H1 (cell line): ENCODE measurements around the gene TLCD2. TPM values are rescaled to one million over a fixed set of nuclear protein-coding genes. Genes with fewer than 3 reads are reported as not detected.

Experiments used
- CTCF ChIA-PET: fragments of 300-600 bp; sonication (Branson Sonifier 250); formaldehyde crosslinking; loops from one replicate; lab custom pipeline; 2021; ENCODE audit not compliant: partially characterized antibody; lab: Charles Lee
- POLR2A ChIA-PET: fragments of 300-600 bp; sonication (Branson Sonifier 250); formaldehyde crosslinking; loops from one replicate; lab custom pipeline; 2021; ENCODE audit warnings: inconsistent platforms; ENCODE audit not compliant: partially characterized antibody; lab: Charles Lee
- DNase-seq, 2 experiments: peaks; one replicate each; pipeline versions ENCODE4 v3.0.0 to v3.0.0-alpha.2; 2010 to 2022; ENCODE audit warnings: low spot score in 2 of 2, low read depth in 1 of 2, mixed read lengths in 1 of 2
- FAIRE-seq: peaks from 2 replicates; lab custom pipeline; 2011; peaks lifted over from hg19 to GRCh38; lab: Jason Lieb, UNC
- H2AFZ ChIP-seq: 2 replicates; pipeline ENCODE4 v1.8.1; 2012; ENCODE audit warnings: low read length, inconsistent platforms
- H2AK5ac ChIP-seq: 2 replicates; pipeline ENCODE4 v1.6.1; 2013; ENCODE audit warnings: low read depth, low read length
- H2BK120ac ChIP-seq: replicated peaks from 2 replicates; pipeline ENCODE3; 2013; ENCODE audit warnings: low read depth, low read length, inconsistent platforms
- H2BK12ac ChIP-seq: 2 replicates; pipeline ENCODE4 v1.6.1; 2013; ENCODE audit warnings: low read depth, low read length
- H2BK15ac ChIP-seq: 2 replicates; pipeline ENCODE4 v1.6.1; 2013; ENCODE audit warnings: low read length
- H2BK20ac ChIP-seq: 2 replicates; pipeline ENCODE4 v1.6.1; 2013; ENCODE audit warnings: low read length
- H2BK5ac ChIP-seq: 2 replicates; pipeline ENCODE4 v1.6.1; 2013; ENCODE audit warnings: low read depth, low read length
- H3K14ac ChIP-seq: 2 replicates; pipeline ENCODE4 v1.6.1; 2013; ENCODE audit warnings: inconsistent platforms; ENCODE audit not compliant: insufficient read length
- H3K18ac ChIP-seq: 2 replicates; pipeline ENCODE4 v1.6.1; 2013; ENCODE audit warnings: low read length; ENCODE audit errors: extremely low read depth
- H3K23ac ChIP-seq: 2 replicates; pipeline ENCODE4 v1.6.1; 2013; ENCODE audit warnings: inconsistent platforms; ENCODE audit not compliant: insufficient read length
- H3K23me2 ChIP-seq: 2 replicates; pipeline ENCODE4 v1.6.1; 2013; ENCODE audit warnings: low read depth, low read length
- H3K27ac ChIP-seq: 2 replicates; pipeline ENCODE4 v1.6.1; 2011; ENCODE audit warnings: low read depth, low read length, inconsistent platforms
- H3K27me3 ChIP-seq, 4 experiments: replicated peaks in 1 of 4; 1 replicate in 1 of 4; 2 replicates in 3 of 4; pipeline versions ENCODE4 v1.6.1 to v1.8.1; 2011 to 2013; ENCODE audit warnings: low read length in 3 of 4, mild to moderate bottlenecking in 3 of 4, inconsistent platforms in 2 of 4, mixed read lengths in 2 of 4, moderate library complexity in 1 of 4; ENCODE audit not compliant: control insufficient read depth in 3 of 4, insufficient read depth in 3 of 4; ENCODE audit errors: extremely low read depth in 1 of 4
- H3K36me3 ChIP-seq, 4 experiments: 2 replicates each; pipeline versions ENCODE4 v1.6.1 to v1.8.1; 2011 to 2013; ENCODE audit warnings: mild to moderate bottlenecking in 4 of 4, low read length in 3 of 4, moderate library complexity in 2 of 4, control low read depth in 1 of 4, inconsistent platforms in 1 of 4; ENCODE audit not compliant: insufficient read depth in 4 of 4, control insufficient read depth in 2 of 4
- H3K4ac ChIP-seq: replicated peaks from 2 replicates; pipeline ENCODE3; 2013; ENCODE audit warnings: low read length, low read depth, mixed read lengths, inconsistent platforms; ENCODE audit not compliant: insufficient read length
- H3K4me1 ChIP-seq, 4 experiments: replicated peaks in 1 of 4; 1 replicate in 1 of 4; 2 replicates in 3 of 4; pipeline versions ENCODE4 v1.6.1 to v1.8.1; 2011 to 2013; ENCODE audit warnings: low read length in 3 of 4, inconsistent platforms in 2 of 4, mixed read lengths in 1 of 4; ENCODE audit not compliant: insufficient read depth in 4 of 4, control insufficient read depth in 3 of 4
- H3K4me2 ChIP-seq, 2 experiments: 2 replicates each; pipeline versions ENCODE4 v1.6.1 to v1.8.1; 2011 to 2013; ENCODE audit warnings: low read depth in 2 of 2, low read length in 2 of 2, control low read depth in 1 of 2, inconsistent platforms in 1 of 2, mild to moderate bottlenecking in 1 of 2; ENCODE audit not compliant: insufficient read depth in 1 of 2
- H3K4me3 ChIP-seq, 4 experiments: fragments of 200-600, 300-600 bp in 1 of 4; sonication (generic), shearing (Covaris generic), sonication (Bioruptor Twin) in 1 of 4; 2 replicates each; pipeline versions ENCODE4 v1.5.1 to v1.8.1; 2011 to 2016; ENCODE audit warnings: low read length in 4 of 4, low read depth in 3 of 4, control low read depth in 2 of 4, inconsistent platforms in 2 of 4, mild to moderate bottlenecking in 2 of 4, mixed read lengths in 1 of 4, moderate library complexity in 1 of 4; ENCODE audit not compliant: insufficient read depth in 2 of 4; ENCODE audit errors: extremely low read depth in 1 of 4
- H3K56ac ChIP-seq: replicated peaks from 2 replicates; pipeline ENCODE3; 2013; ENCODE audit warnings: low read depth, mild to moderate bottlenecking, mixed read lengths, low read length, inconsistent platforms; ENCODE audit not compliant: insufficient read length
- H3K79me1 ChIP-seq: 2 replicates; pipeline ENCODE4 v1.6.1; 2013; ENCODE audit warnings: low read depth, low read length, control low read depth
- H3K79me2 ChIP-seq, 2 experiments: 2 replicates each; pipeline versions ENCODE4 v1.6.1 to v1.8.1; 2012 to 2013; ENCODE audit warnings: low read length in 2 of 2, mild to moderate bottlenecking in 2 of 2, inconsistent platforms in 1 of 2; ENCODE audit not compliant: insufficient read depth in 2 of 2, control insufficient read depth in 1 of 2
- H3K9ac ChIP-seq, 4 experiments: replicated peaks in 1 of 4; 1 replicate in 1 of 4; 2 replicates in 3 of 4; pipeline versions ENCODE4 v1.6.1 to v1.8.1; 2011 to 2013; ENCODE audit warnings: low read depth in 3 of 4, low read length in 3 of 4, control low read depth in 2 of 4, mild to moderate bottlenecking in 2 of 4, moderate library complexity in 2 of 4, inconsistent platforms in 1 of 4; ENCODE audit errors: extremely low read depth in 1 of 4
- H3K9me3 ChIP-seq, 2 experiments: 2 replicates each; pipeline versions ENCODE4 v1.6.1 to v1.8.1; 2012 to 2013; ENCODE audit warnings: mild to moderate bottlenecking in 2 of 2, moderate library complexity in 2 of 2, control low read depth in 1 of 2, inconsistent platforms in 1 of 2, low read depth in 1 of 2, low read length in 1 of 2, mixed read lengths in 1 of 2; ENCODE audit not compliant: insufficient read depth in 2 of 2
- H4K20me1 ChIP-seq, 2 experiments: replicated peaks in 1 of 2; 2 replicates each; pipeline versions ENCODE3 to v1.8.1; 2011 to 2013; ENCODE audit warnings: inconsistent platforms in 2 of 2, low read length in 2 of 2, mild to moderate bottlenecking in 1 of 2; ENCODE audit not compliant: insufficient read depth in 2 of 2, control insufficient read depth in 1 of 2
- H4K5ac ChIP-seq: 2 replicates; pipeline ENCODE4 v1.6.1; 2013; ENCODE audit warnings: low read length, low read depth, mixed read lengths, inconsistent platforms; ENCODE audit not compliant: insufficient read length
- H4K8ac ChIP-seq: 2 replicates; pipeline ENCODE4 v1.8.0; 2013; ENCODE audit warnings: mild to moderate bottlenecking, moderate library complexity, low read length, inconsistent platforms; ENCODE audit not compliant: insufficient read depth; ENCODE audit errors: extremely low read depth
- H4K91ac ChIP-seq: replicated peaks from 2 replicates; pipeline ENCODE3; 2013; ENCODE audit warnings: low read length, mixed read lengths, inconsistent platforms; ENCODE audit not compliant: insufficient read length
- ASH2L ChIP-seq: fragments of 200-600, 300-600 bp; sonication (generic); IDR thresholded peaks from one replicate; pipeline ENCODE4 v1.7.1; 2017; ENCODE audit warnings: low read length
- CBX5 ChIP-seq: fragments of 300-800, 300-1000 bp; sonication (generic); IDR thresholded peaks from 2 replicates; pipeline ENCODE4 v1.7.1; 2016; ENCODE audit warnings: antibody characterized with exemption, low read length, low read depth
- CBX8 ChIP-seq: fragments of 300-800, 300-1000 bp; sonication (generic); IDR thresholded peaks from 2 replicates; pipeline ENCODE4 v1.7.1; 2016; ENCODE audit warnings: low read depth, low read length, borderline replicate concordance
- CHD1 ChIP-seq: IDR thresholded peaks from 2 replicates; pipeline ENCODE4 v1.6.1; 2012; ENCODE audit warnings: low read depth, low read length, improper control_type of control experiment
- HDAC2 ChIP-seq, 2 experiments: fragments of 300-600 bp in 1 of 2; sonication (generic) in 1 of 2; IDR thresholded peaks; 2 replicates each; pipeline ENCODE4 v1.6.1; 2011 to 2012; ENCODE audit warnings: low read depth in 2 of 2, low read length in 2 of 2, mild to moderate bottlenecking in 2 of 2, moderate library complexity in 2 of 2, borderline replicate concordance in 1 of 2, inconsistent platforms in 1 of 2
- HDAC6 ChIP-seq: IDR thresholded peaks from one replicate; pipeline ENCODE4 v1.7.1; 2012; ENCODE audit warnings: low read depth, mild to moderate bottlenecking, inconsistent platforms, low read length, moderate library complexity
- JUN ChIP-seq: IDR thresholded peaks from 2 replicates; pipeline ENCODE4 v1.6.1; 2011; ENCODE audit warnings: low read depth, mild to moderate bottlenecking, improper control_type of control experiment, low read length
- KDM5A ChIP-seq: fragments of 200-600 bp; IDR thresholded peaks from 2 replicates; pipeline ENCODE4 v1.7.1; 2012; ENCODE audit warnings: mild to moderate bottlenecking, low read length, inconsistent platforms, mixed read lengths
- PHF8 ChIP-seq: fragments of 200-600 bp; sonication (generic); conservative IDR thresholded peaks from 2 replicates; pipeline ENCODE4 v1.7.1; 2012; ENCODE audit warnings: low read depth, mild to moderate bottlenecking, inconsistent platforms, low read length, moderate library complexity
- SP2 ChIP-seq: IDR thresholded peaks from 2 replicates; pipeline ENCODE4 v1.6.1; 2012; ENCODE audit warnings: mild to moderate bottlenecking, low read length, inconsistent platforms
- SRF ChIP-seq: IDR thresholded peaks from 2 replicates; pipeline ENCODE4 v1.6.1; 2011; ENCODE audit warnings: mild to moderate bottlenecking, low read depth, low read length, moderate library complexity
- SUZ12 ChIP-seq: fragments of 200-600 bp; sonication (generic); IDR thresholded peaks from 2 replicates; pipeline ENCODE4 v1.6.1; 2012; ENCODE audit warnings: mild to moderate bottlenecking, inconsistent platforms, low read length, moderate library complexity, mixed read lengths
- TAF1 ChIP-seq: IDR thresholded peaks from 2 replicates; pipeline ENCODE4 v1.6.1; 2011; ENCODE audit warnings: mild to moderate bottlenecking, low read depth, low read length
- YY1 ChIP-seq: IDR thresholded peaks from 2 replicates; pipeline ENCODE4 v1.6.1; 2011; ENCODE audit warnings: low read depth, mild to moderate bottlenecking, low read length
- WGBS, 2 experiments: shearing (Covaris generic) in 1 of 2; methylation state at CpG; one replicate each; pipeline versions ENCODE4 v1.1.6 to v1.1.7; 2013 to 2015; ENCODE audit warnings: low lambda C conversion rate in 2 of 2, mixed read lengths in 2 of 2, inconsistent platforms in 1 of 2, low coverage in 1 of 2, missing lambda C conversion rate in 1 of 2; ENCODE audit not compliant: insufficient replicate concordance in 2 of 2, insufficient coverage in 1 of 2, insufficient read length in 1 of 2; ENCODE audit errors: extremely low coverage in 1 of 2, missing lambda C conversion rate in 1 of 2; 5-methylcytosine and 5-hydroxymethylcytosine counted together
- polyA plus RNA-seq, 7 experiments: library from polyadenylated mRNA; depleted of rRNA in 3 of 7; stranded (reverse) in 5 of 7; unstranded in 2 of 7; fragments of >200 nt in 5 of 7; fragments of 200-250 nt in 2 of 7; gene quantifications; 1 replicate in 5 of 7; 2 replicates in 1 of 7; 4 replicates in 1 of 7; pipeline versions ENCODE4 v1.2.1 to v1.2.3, GENCODE V29; 2011 to 2013; ENCODE audit warnings: missing spikeins in 2 of 7, mixed read lengths in 2 of 7
- total RNA-seq: library from RNA; stranded (reverse); fragmentation: NEBNext Ultra II Directional; extraction: Animal tissue kit (Norgen Biotek cat#: 25700); gene quantifications from 2 replicates; pipeline ENCODE4 v1.2.1, GENCODE V29; 2021
- TF ChIP-seq, protein P1 (sequence below): IDR thresholded peaks from 2 replicates; pipeline ENCODE4 v1.6.1; 2012; ENCODE audit warnings: inconsistent platforms

The TLCD2 gene
- total and polyA plus RNA-seq, 2 of the 8 experiments (the other 6 are each of a cell fraction or from before 2014, with no cell fraction given), result 0.47 to 1.4 TPM

GRCh38 chr17:1758807-1759206 is 48.6 kb upstream of the TLCD2 start:
- Histone ChIP-seq H3K9ac (no peak overlapping the region), H2AK5ac (no peak overlapping the region), H2AFZ (no peak overlapping the region), H4K5ac (no peak overlapping the region), H3K9me3 (no peaks in the 10 kb centered on the region), H3K4me3 (no peak overlapping the region), H2BK12ac (0 out of 2 replicates have a peak overlapping the region, but pooled peaks have one; percentile 27), H3K4me1 (peaks cover 0 to 31% (median 24%) of the 10 kb centered on the region in 4 experiments; a peak in 6 of 7 replicates), H3K56ac (no peak overlapping the region), H3K27me3 (no peaks in the 10 kb centered on the region; a peak in 2 of 7 replicates), H3K23ac (no peak overlapping the region), H2BK15ac (no peak overlapping the region), H3K18ac (no peak overlapping the region), H3K4me2 (no peak overlapping the region), H3K79me1 (no peaks in the 10 kb centered on the region), H3K14ac (no peak overlapping the region), H3K23me2 (peaks cover 9% of the 10 kb centered on the region; the same call in 1 of the 2 replicates), H3K79me2 (no peaks in the 10 kb centered on the region), H2BK20ac (no peak overlapping the region), H2BK5ac (no peak overlapping the region), H2BK120ac (no peak overlapping the region), H4K20me1 (no peaks in the 10 kb centered on the region), H3K27ac (no peak overlapping the region), H3K4ac (no peak overlapping the region), H4K8ac (0 out of 2 replicates have a peak overlapping the region, but pooled peaks have one; percentile 57), H4K91ac (no peak overlapping the region), H3K36me3 (no peaks in the 10 kb centered on the region)
- DNase-seq (no peak), FAIRE-seq (no peak)
- ChIA-PET POLR2A (no interaction called here), CTCF (no interaction called here)
- 94% methylated on average over 15 of the region's 15 CpGs; no CpG with 5 or more reads in 1 of the 2 experiments for WGBS, 2 experiments
- TF ChIP-seq HDAC2 (IDR thresholded peaks at IDR 0.05; ENCODE audit: borderline replicate concordance in 1 of 2, low read depth in 2 of 2, low read length in 2 of 2) (no peak), CBX8 (no peak), CBX5 (no peak), PHF8 (no peak), SP2 (no peak), TAF1 (no peak), ASH2L (no peak), JUN (no peak), YY1 (no peak), SUZ12 (no peak), SRF (no peak), HDAC6 (no peak), CHD1 (no peak), KDM5A (no peak)
- TF ChIP-seq, protein P1, sequence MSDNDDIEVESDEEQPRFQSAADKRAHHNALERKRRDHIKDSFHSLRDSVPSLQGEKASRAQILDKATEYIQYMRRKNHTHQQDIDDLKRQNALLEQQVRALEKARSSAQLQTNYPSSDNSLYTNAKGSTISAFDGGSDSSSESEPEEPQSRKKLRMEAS, result no peak
